Spleen (tissue), 11 donors: ENCODE results near the gene HNRNPF. TPM values are rescaled to one million over a fixed set of nuclear protein-coding genes. Genes with fewer than 3 reads are reported as not detected.

Experiments used
- DNase-seq: peaks from one replicate; pipeline ENCODE4 v3.0.0-alpha.2; 2020
- H3K27ac ChIP-seq, 8 donors: fragments of 200-600 bp; sonication (generic) in 7 of 8; 1 replicate in 4 of 8; 2 replicates in 4 of 8; pipeline versions ENCODE4 v1.5.0 to v1.8.0; 2016 to 2021; ENCODE audit warnings: inconsistent platforms in 4 of 8, mild to moderate bottlenecking in 4 of 8, moderate library complexity in 1 of 8
- H3K27me3 ChIP-seq, 7 donors: fragments of 200-600 bp; sonication (generic) in 6 of 7; replicated peaks in 1 of 7; 1 replicate in 4 of 7; 2 replicates in 3 of 7; pipeline versions ENCODE4 v1.5.0 to v1.8.0; 2016 to 2021; ENCODE audit warnings: inconsistent platforms in 3 of 7, mild to moderate bottlenecking in 1 of 7
- H3K36me3 ChIP-seq, 6 donors: fragments of 200-600 bp; sonication (generic) in 5 of 6; 1 replicate in 4 of 6; 2 replicates in 2 of 6; pipeline versions ENCODE4 v1.5.0 to v1.8.0; 2016 to 2021; ENCODE audit warnings: inconsistent platforms in 2 of 6
- H3K4me1 ChIP-seq, 6 donors: fragments of 200-600 bp; sonication (generic) in 5 of 6; 1 replicate in 3 of 6; 2 replicates in 3 of 6; pipeline versions ENCODE4 v1.5.0 to v1.8.0; 2016 to 2021; ENCODE audit warnings: inconsistent platforms in 3 of 6
- H3K4me3 ChIP-seq, 8 donors: fragments of 200-600 bp; sonication (generic) in 7 of 8; 1 replicate in 4 of 8; 2 replicates in 4 of 8; pipeline versions ENCODE4 v1.5.0 to v1.8.0; 2016 to 2021; ENCODE audit warnings: inconsistent platforms in 4 of 8, mild to moderate bottlenecking in 4 of 8, moderate library complexity in 2 of 8
- H3K9me3 ChIP-seq, 8 donors: fragments of 200-600 bp; sonication (generic) in 7 of 8; 1 replicate in 4 of 8; 2 replicates in 4 of 8; pipeline versions ENCODE4 v1.5.0 to v1.8.0; 2016 to 2021; ENCODE audit warnings: inconsistent platforms in 4 of 8
- CTCF ChIP-seq, 11 experiments: fragments of 200-600 bp in 7 of 11; fragments of 450-650 bp in 4 of 11; sonication (generic) in 4 of 11; IDR thresholded peaks in 8 of 11; conservative IDR thresholded peaks in 3 of 11; 1 replicate in 7 of 11; 2 replicates in 4 of 11; pipeline versions ENCODE4 v1.4.0 to v1.8.0; 2016 to 2021; ENCODE audit warnings: antibody characterized with exemption in 11 of 11, inconsistent platforms in 4 of 11, mild to moderate bottlenecking in 1 of 11
- POLR2A ChIP-seq, 3 donors: fragments of 450-650 bp; IDR thresholded peaks; one replicate each; pipeline ENCODE4 v1.5.1; 2017; ENCODE audit warnings: antibody characterized with exemption in 3 of 3, mild to moderate bottlenecking in 1 of 3
- POLR2AphosphoS5 ChIP-seq, 3 donors: sonication (generic); formaldehyde crosslinking; IDR thresholded peaks; one replicate each; pipeline ENCODE4 v1.5.1; 2017; ENCODE audit warnings: antibody characterized with exemption in 3 of 3
- WGBS, 5 donors: extraction: QIAGEN DNeasy Blood & Tissue Kit in 3 of 5; methylation state at CpG; one replicate each; pipeline versions ENCODE4 v1.1.5 to v1.1.7; 2013 to 2018; 5-methylcytosine and 5-hydroxymethylcytosine counted together
- intact Hi-C: fragments of 100-400 bp; cut with DNase I; formaldehyde crosslinking; loops from one replicate; pipeline ENCODE4 v1.15.0; 2023; ENCODE audit warnings: low total_unique reads
- polyA plus RNA-seq, 3 donors: library from polyadenylated mRNA; stranded (reverse); fragments of 200-250 nt; gene quantifications; one replicate each; pipeline ENCODE4 v1.2.1, GENCODE V29; 2013
- total RNA-seq, 7 donors: library from RNA; depleted of rRNA in 3 of 7; stranded (reverse); fragments of >200 nt in 3 of 7; fragmentation: NEBNext Ultra II Directional in 4 of 7; extraction: Animal tissue kit (Norgen Biotek cat#: 25700) in 4 of 7; gene quantifications; one replicate each; pipeline versions ENCODE4 v1.1.0 to v1.2.1, GENCODE V29; 2016 to 2021
- donor health status: healthy with polysubstance abuse.
- donor health status: DM: no; HTN: no; CAD: no; lungs with moderate emphysema.
- donor health status: DM: no; HTN: no; CAD: no.
- donor health status: Bipolar disorder and iron deficiency.
- donor health status: healthy.
- donor health status: DM: no; HTN: no; CAD: no.
- donor health status: DM: yes; HTN: yes; CAD: no.

The HNRNPF gene
- total and polyA plus RNA-seq, 10 donors, result 82.8 to 253 (median 173) TPM

- no peak for DNase-seq
- peaks cover 0 to 30% (median 14%) of the 10 kb centered on the region in 6 donors for H3K4me1 ChIP-seq
- H3K27ac ChIP-seq, result no peak overlapping the region
- intact Hi-C loops, result loop anchor here (5.0 kb wide), 1 partner anchor 45 kb away; no protein-coding TSS in a partner anchor
- TF ChIP-seq CTCF (IDR thresholded peaks at IDR 0.05 in 8 of 11, conservative IDR thresholded peaks at IDR 0.05 in 3 of 11) (no peak), POLR2A (IDR thresholded peaks at IDR 0.05) (no peak), POLR2AphosphoS5 (IDR thresholded peaks at IDR 0.05) (no peak)
- H3K4me3 ChIP-seq, result no peak overlapping the region
- H3K9me3 ChIP-seq, result no peaks in the 10 kb centered on the region
- WGBS, 5 donors, result 90 to 96% (median 93%) methylated on average over 41 to 49 of the region's 49 CpGs
- H3K27me3 ChIP-seq, result peaks cover 0 to 15% (median 0%) of the 10 kb centered on the region in 7 donors
- no peaks in the 10 kb centered on the region for H3K36me3 ChIP-seq
These were observed 66.5 kb downstream of the HNRNPF start for GRCh38 chr10:43342279-43343125.

- Histone ChIP-seq H3K4me1 (peaks cover 0 to 35% (median 14%) of the 10 kb centered on the region in 6 donors), H3K9me3 (no peaks in the 10 kb centered on the region), H3K4me3 (no peak overlapping the region), H3K36me3 (no peaks in the 10 kb centered on the region), H3K27me3 (peaks cover 0 to 15% (median 0%) of the 10 kb centered on the region in 7 donors), H3K27ac (no peak overlapping the region)
- WGBS, 5 donors, result 83 to 92% (median 89%) methylated on average over 7 of the region's 7 CpGs
- intact Hi-C loops, result loop anchor here (5.0 kb wide), 1 partner anchor 44 kb away; no protein-coding TSS in a partner anchor
- DNase-seq, result no peak
- no peak for TF ChIP-seq POLR2AphosphoS5 (IDR thresholded peaks at IDR 0.05)
- no peak for TF ChIP-seq CTCF (IDR thresholded peaks at IDR 0.05 in 8 of 11, conservative IDR thresholded peaks at IDR 0.05 in 3 of 11)
- no peak for TF ChIP-seq POLR2A (IDR thresholded peaks at IDR 0.05)
These were observed 67.5 kb downstream of the HNRNPF start for GRCh38 chr10:43341450-43341849.

- H3K27ac ChIP-seq, result no peak overlapping the region
- DNase-seq, result no peak
- intact Hi-C loops, result loop anchor here (5.0 kb wide), 1 partner anchor 43 kb away; no protein-coding TSS in a partner anchor
These were observed 68.4 kb downstream of the HNRNPF start for GRCh38 chr10:43340619-43341018.

GRCh38 chr10:43340101-43340500, 68.9 kb downstream of the HNRNPF start:
- intact Hi-C loops, result loop anchor here (5.0 kb wide), 1 partner anchor 43 kb away; no protein-coding TSS in a partner anchor
- no peak for DNase-seq
- Histone ChIP-seq H3K9me3 (no peaks in the 10 kb centered on the region), H3K27me3 (peaks cover 0 to 15% (median 0%) of the 10 kb centered on the region in 7 donors), H3K4me3 (no peak overlapping the region), H3K27ac (no peak overlapping the region), H3K36me3 (no peaks in the 10 kb centered on the region), H3K4me1 (peaks cover 0 to 36% (median 14%) of the 10 kb centered on the region in 6 donors)
- TF ChIP-seq POLR2A (IDR thresholded peaks at IDR 0.05), result no peak
- TF ChIP-seq POLR2AphosphoS5 (IDR thresholded peaks at IDR 0.05), result no peak
- TF ChIP-seq CTCF (IDR thresholded peaks at IDR 0.05 in 8 of 11, conservative IDR thresholded peaks at IDR 0.05 in 3 of 11), result no peak
- WGBS, 5 donors, result 84 to 91% (median 87%) methylated on average over 6 of the region's 6 CpGs

More at GRCh38 chr10:43340619-43341018, 68.4 kb downstream of the HNRNPF start:
- peaks cover 0 to 15% (median 0%) of the 10 kb centered on the region in 7 donors for H3K27me3 ChIP-seq
- no peak overlapping the region for H3K4me3 ChIP-seq
- peak in 1 of 3 donors; percentile 45 for TF ChIP-seq POLR2AphosphoS5 (IDR thresholded peaks at IDR 0.05)
- no peak for TF ChIP-seq POLR2A (IDR thresholded peaks at IDR 0.05)
- WGBS, 5 donors, result 62 to 82% (median 72%) methylated on average over 9 of the region's 9 CpGs
- H3K9me3 ChIP-seq, result no peaks in the 10 kb centered on the region
- peaks cover 0 to 36% (median 14%) of the 10 kb centered on the region in 6 donors for H3K4me1 ChIP-seq
- no peaks in the 10 kb centered on the region for H3K36me3 ChIP-seq
